Keratinocyte (primary cell): ENCODE data around the gene CCNL2. TPM values are rescaled to one million over a fixed set of nuclear protein-coding genes. Genes with fewer than 3 reads are reported as not detected.
"Not testable (repeated sequence)": the region's sequence is repeated elsewhere in the genome, so short reads cannot be mapped to it uniquely, and the experiment has no call there.

Experiments used
- DNase-seq: peaks from one replicate; pipeline ENCODE4 v3.0.0-alpha.2; 2011; ENCODE audit warnings: low read depth, missing footprints, low spot score
- FAIRE-seq: peaks from 2 replicates; lab custom pipeline; 2011; peaks lifted over from hg19 to GRCh38; lab: Jason Lieb, UNC
- H2AFZ ChIP-seq: 2 replicates; pipeline ENCODE4 v1.6.0; 2012; ENCODE audit warnings: low read length, control low read depth, inconsistent platforms; ENCODE audit not compliant: control insufficient read depth
- H3K27ac ChIP-seq: 2 replicates; pipeline ENCODE4 v1.5.1; 2011; ENCODE audit warnings: low read length; ENCODE audit not compliant: control insufficient read depth, insufficient read depth
- H3K27me3 ChIP-seq: 3 replicates; pipeline ENCODE4 v1.6.0; 2011; ENCODE audit warnings: low read length; ENCODE audit not compliant: control insufficient read depth, insufficient read depth; ENCODE audit errors: extremely low read depth
- H3K36me3 ChIP-seq, 2 experiments: 2 replicates in 1 of 2; 3 replicates in 1 of 2; pipeline ENCODE4 v1.5.1; 2011; ENCODE audit warnings: low read length in 2 of 2, mild to moderate bottlenecking in 1 of 2; ENCODE audit not compliant: control insufficient read depth in 2 of 2, insufficient read depth in 2 of 2; ENCODE audit errors: extremely low read depth in 1 of 2
- H3K4me1 ChIP-seq: 3 replicates; pipeline ENCODE4 v1.5.1; 2011; ENCODE audit warnings: low read length; ENCODE audit not compliant: control insufficient read depth, insufficient read depth; ENCODE audit errors: extremely low read depth
- H3K4me2 ChIP-seq: 3 replicates; pipeline ENCODE4 v1.6.0; 2011; ENCODE audit warnings: low read depth, low read length; ENCODE audit not compliant: control insufficient read depth, insufficient read depth; ENCODE audit errors: extremely low read depth
- H3K4me3 ChIP-seq, 3 experiments: fragments of 200-600 bp in 1 of 3; sonication (generic) in 1 of 3; 2 replicates in 2 of 3; 3 replicates in 1 of 3; pipeline ENCODE4 v1.5.1; 2011 to 2016; ENCODE audit warnings: low read length in 3 of 3, mild to moderate bottlenecking in 3 of 3, control low read depth in 2 of 3, inconsistent platforms in 1 of 3, low read depth in 1 of 3, mixed read lengths in 1 of 3, mixed run types in 1 of 3, moderate library complexity in 1 of 3; ENCODE audit not compliant: control insufficient read depth in 2 of 3, insufficient read depth in 2 of 3; ENCODE audit errors: extremely low read depth in 1 of 3
- H3K79me2 ChIP-seq: 2 replicates; pipeline ENCODE4 v1.6.0; 2012; ENCODE audit warnings: low read length; ENCODE audit not compliant: control insufficient read depth, insufficient read depth
- H3K9ac ChIP-seq: 3 replicates; pipeline ENCODE4 v1.6.0; 2011; ENCODE audit warnings: low read length; ENCODE audit not compliant: control insufficient read depth, insufficient read depth; ENCODE audit errors: extremely low read depth
- H3K9me1 ChIP-seq: 3 replicates; pipeline ENCODE4 v1.6.0; 2011; ENCODE audit warnings: low read length; ENCODE audit not compliant: control insufficient read depth, insufficient read depth; ENCODE audit errors: extremely low read depth
- H3K9me3 ChIP-seq: 2 replicates; pipeline ENCODE4 v1.5.1; 2012; ENCODE audit warnings: low read depth, low read length; ENCODE audit not compliant: control insufficient read depth
- H4K20me1 ChIP-seq: 3 replicates; pipeline ENCODE4 v1.6.0; 2011; ENCODE audit warnings: low read length; ENCODE audit not compliant: control insufficient read depth, insufficient read depth; ENCODE audit errors: extremely low read depth
- CTCF ChIP-seq, 3 experiments: IDR thresholded peaks in 1 of 3; conservative IDR thresholded peaks in 1 of 3; optimal IDR thresholded peaks in 1 of 3; 2 replicates in 2 of 3; 3 replicates in 1 of 3; pipeline versions ENCODE3 to v1.5.1; 2011; ENCODE audit warnings: low read length in 3 of 3, mild to moderate bottlenecking in 3 of 3, moderate library complexity in 2 of 3, control low read depth in 1 of 3, inconsistent platforms in 1 of 3; ENCODE audit not compliant: insufficient read depth in 2 of 3; ENCODE audit errors: extremely low read depth in 1 of 3
- EZH2 ChIP-seq: IDR thresholded peaks from one replicate; pipeline ENCODE4 v1.6.1; 2012; ENCODE audit warnings: inconsistent platforms, mild to moderate bottlenecking, low read length, moderate library complexity
- dilution Hi-C: fragments of 300-500 bp; cut with MboI; formaldehyde crosslinking; loops from one replicate; pipeline ENCODE4 v1.7.0; 2020; ENCODE audit warnings: low sequenced_read_pairs; ENCODE audit not compliant: extremely low pct_ligation_motif_present
- polyA minus RNA-seq, 3 experiments: library from RNA; depleted of rRNA, polyadenylated mRNA; stranded (reverse); fragments of >200 nt; gene quantifications; 1 replicate in 1 of 3; 2 replicates in 1 of 3; 3 replicates in 1 of 3; pipeline ENCODE4 v1.2.3, GENCODE V29; 2011
- polyA plus RNA-seq, 5 experiments: library from polyadenylated mRNA; depleted of rRNA in 3 of 5; stranded (reverse) in 3 of 5; stranded (forward) in 1 of 5; unstranded in 1 of 5; fragments of >200 nt; gene quantifications; 1 replicate in 1 of 5; 2 replicates in 3 of 5; 3 replicates in 1 of 5; pipeline versions ENCODE4 v1.2.1 to v1.2.3, GENCODE V29; 2011 to 2012; ENCODE audit warnings: missing spikeins in 2 of 5, low read depth in 1 of 5, low replicate concordance in 1 of 5

The CCNL2 gene
- 97.0 to 171 TPM (median 140 TPM) in 3 replicates for polyA plus RNA-seq
- 75.5 TPM for polyA plus RNA-seq (2011; ENCODE audit: low read depth)
- 28.4 and 29.1 TPM in 2 replicates for polyA plus RNA-seq (2011; cell fraction: cytosol; rRNA removed)
- 897 and 930 TPM in 2 replicates for polyA plus RNA-seq (2011; cell fraction: nucleus; rRNA removed)
- polyA plus RNA-seq (2012; ENCODE audit: low replicate concordance), result 61.3 and 150 TPM in 2 replicates
- polyA minus RNA-seq, result 41.8 to 80.5 TPM (median 44.9 TPM) in 3 replicates
- 10.7 TPM for polyA minus RNA-seq (2011; cell fraction: cytosol; rRNA and poly(A)+ RNA removed)
- polyA minus RNA-seq (2011; cell fraction: nucleus; rRNA and poly(A)+ RNA removed), result 90.2 and 130 TPM in 2 replicates

- TF ChIP-seq CTCF (optimal IDR thresholded peaks at IDR 0.05 in 1 of 3, IDR thresholded peaks at IDR 0.05 in 1 of 3, conservative IDR thresholded peaks at IDR 0.05 in 1 of 3; ENCODE audit: extremely low read depth in 1 of 3, insufficient read depth in 2 of 3, low read length in 3 of 3) (peak; percentile 34 to 74 (median 39)), EZH2 (no peak)
- H2AFZ ChIP-seq, result peak within 1 kb of the TSS; percentile 86
- no peaks in the 10 kb centered on the region for H3K27me3 ChIP-seq
- peak within 1 kb of the TSS; percentile 90 for H3K9ac ChIP-seq
- dilution Hi-C loops, result no loop called here
- peaks cover 7% of the 10 kb centered on the region for H4K20me1 ChIP-seq
- H3K4me1 ChIP-seq, result peaks cover 37% of the 10 kb centered on the region
- no peaks in the 10 kb centered on the region for H3K9me1 ChIP-seq
- peak within 1 kb of the TSS; percentile 92 to 97 (median 97) for H3K4me3 ChIP-seq
- H3K36me3 ChIP-seq, result peaks cover 29 to 42% of the 10 kb centered on the region in 2 experiments
- DNase-seq (peak; percentile 68), FAIRE-seq (no peak)
- H3K27ac ChIP-seq, result peak within 1 kb of the TSS; percentile 84
- peaks cover 62% of the 10 kb centered on the region for H3K79me2 ChIP-seq
- no peaks in the 10 kb centered on the region for H3K9me3 ChIP-seq
- H3K4me2 ChIP-seq, result peak within 1 kb of the TSS; percentile 98
These were observed at the start of gene CCNL2 for GRCh38 chr1:1399187-1399871. TSS of gene CCNL2 (minus strand) at chr1:1399335. CDS start at chr1:1399306, 29 bp downstream.

GRCh38 chr1:1446631-1447030 is 47.5 kb upstream of the CCNL2 start:
- H3K4me1 ChIP-seq, H4K20me1 ChIP-seq, FAIRE-seq, H3K9me3 ChIP-seq, H3K4me3 ChIP-seq, H3K9me1 ChIP-seq, H3K36me3 ChIP-seq, H3K4me2 ChIP-seq, dilution Hi-C loops, H3K79me2 ChIP-seq, H3K9ac ChIP-seq, H2AFZ ChIP-seq, H3K27me3 ChIP-seq, H3K27ac ChIP-seq, DNase-seq: not testable (repeated sequence)
